Panc1 (cell line): ENCODE results near the gene MVK. TPM values are rescaled to one million over a fixed set of nuclear protein-coding genes. Genes with fewer than 3 reads are reported as not detected.

Experiments
- ATAC-seq: fragments of 200-7000 bp; cut with Tn5 transposase; 2 replicates; pipeline ENCODE4 v1.9.1; 2020; ENCODE audit warnings: mild to moderate bottlenecking, moderate library complexity
- Bru-seq: library from RNA; stranded (reverse); fragments of 400-500 nt; gene quantifications from one replicate; lab custom pipeline; 2021; lab: Mats Ljungman, UMichigan
- BruChase-seq, 2 experiments: library from RNA; stranded (reverse); fragments of 400-500 nt; gene quantifications; one replicate each; lab custom pipeline; 2021; lab: Mats Ljungman, UMichigan
- BruUV-seq: library from RNA; stranded (reverse); fragments of 400-500 nt; replicated peaks from 2 replicates; lab custom pipeline; 2021; lab: Mats Ljungman, UMichigan
- CTCF ChIA-PET: fragments of 300-600 bp; sonication (Branson Sonifier 250); formaldehyde crosslinking; loops from one replicate; lab custom pipeline; 2022; ENCODE audit warnings: antibody characterized with exemption; lab: Charles Lee
- POLR2A ChIA-PET: fragments of 300-600 bp; sonication (Branson Sonifier 250); formaldehyde crosslinking; loops from one replicate; lab custom pipeline; 2022; ENCODE audit warnings: antibody characterized with exemption; lab: Charles Lee
- DNase-seq: peaks from one replicate; pipeline ENCODE4 v3.0.0-alpha.2; 2010; ENCODE audit warnings: low read depth, low spot score
- H3K27ac ChIP-seq: 2 replicates; pipeline ENCODE4 v1.5.1; 2011; ENCODE audit warnings: mild to moderate bottlenecking, low read length, inconsistent platforms
- H3K27me3 ChIP-seq: fragments of 200-500 bp; sonication (Bioruptor generic); 2 replicates; pipeline ENCODE4 v1.6.0; 2014; ENCODE audit warnings: low read length, inconsistent platforms; ENCODE audit not compliant: control insufficient read depth, insufficient read depth
- H3K36me3 ChIP-seq: fragments of 200-500 bp; sonication (Bioruptor generic); 2 replicates; pipeline ENCODE4 v1.5.1; 2014; ENCODE audit warnings: inconsistent platforms, mild to moderate bottlenecking, low read length, moderate library complexity; ENCODE audit not compliant: control insufficient read depth, insufficient read depth
- H3K4me1 ChIP-seq: 2 replicates; pipeline ENCODE4 v1.5.1; 2011; ENCODE audit warnings: inconsistent platforms, mild to moderate bottlenecking, low read length, moderate library complexity; ENCODE audit not compliant: control insufficient read depth, insufficient read depth
- H3K4me3 ChIP-seq, 2 experiments: 2 replicates each; pipeline ENCODE4 v1.5.1; 2011 to 2012; ENCODE audit warnings: low read depth in 2 of 2, low read length in 2 of 2, mild to moderate bottlenecking in 2 of 2, inconsistent platforms in 1 of 2, moderate library complexity in 1 of 2
- H3K9me3 ChIP-seq: fragments of 200-500 bp; sonication (Bioruptor generic); 2 replicates; pipeline ENCODE4 v1.5.1; 2014; ENCODE audit warnings: low read depth, mild to moderate bottlenecking, inconsistent platforms, low read length, moderate library complexity; ENCODE audit not compliant: control insufficient read depth, insufficient read depth
- POLR2AphosphoS5 ChIP-seq: IDR thresholded peaks from 2 replicates; pipeline ENCODE4 v1.6.1; 2012; ENCODE audit warnings: mild to moderate bottlenecking, low read depth, low read length, moderate library complexity
- REST ChIP-seq, 2 experiments: IDR thresholded peaks; 2 replicates each; pipeline ENCODE4 v1.6.1; 2011 to 2012; ENCODE audit warnings: low read depth in 2 of 2, control low read depth in 1 of 2, low read length in 1 of 2, mild to moderate bottlenecking in 1 of 2, moderate library complexity in 1 of 2; ENCODE audit not compliant: insufficient read depth in 1 of 2
- SIN3A ChIP-seq: IDR thresholded peaks from 2 replicates; pipeline ENCODE4 v1.6.1; 2012; ENCODE audit warnings: low read depth, mild to moderate bottlenecking, low read length, moderate library complexity, borderline replicate concordance; ENCODE audit not compliant: insufficient read depth
- TCF7L2 ChIP-seq: IDR thresholded peaks from 2 replicates; pipeline ENCODE4 v1.6.1; 2011; ENCODE audit warnings: mild to moderate bottlenecking, low read depth, low read length, inconsistent platforms
- in situ Hi-C: cut with HindIII; loops from 2 replicates; pipeline ENCODE4 v1.10.0; 2016; ENCODE audit warnings: low sequenced_read_pairs, low pct_unique_long_range_greater_than_20kb
- intact Hi-C: fragments of 100-400 bp; cut with micrococcal nuclease; formaldehyde crosslinking; loops from one replicate; pipeline ENCODE4 v1.10.0; 2022; ENCODE audit not compliant: unreplicated experiment
- long read RNA-seq: library from polyadenylated mRNA; unstranded; transcript quantifications from one replicate; pipeline ENCODE4 v2.0.0, GENCODE V29; 2021; ENCODE audit not compliant: unreplicated experiment
- polyA plus RNA-seq: library from polyadenylated mRNA; unstranded; fragments of >200 nt; gene quantifications from one replicate; pipeline ENCODE4 v1.2.1, GENCODE V29; 2012; ENCODE audit warnings: missing spikeins; ENCODE audit not compliant: insufficient read length
- total RNA-seq: library from RNA; stranded (reverse); gene quantifications from one replicate; pipeline ENCODE4 v1.2.1, GENCODE V29; 2021; ENCODE audit not compliant: unreplicated experiment
- TF ChIP-seq, protein P1 (sequence below): fragments of 450-650 bp; IDR thresholded peaks from 2 replicates; pipeline ENCODE4 v1.5.1; 2017; ENCODE audit warnings: mild to moderate bottlenecking

Gene MVK
- 41.6 TPM for total RNA-seq
- 34.8 TPM for polyA plus RNA-seq
- Bru-seq, nascent RNA, result percentile 70 among the genes with signal in this experiment
- percentile 75 among the genes with signal in this experiment for BruChase-seq, experiment 1, labeled RNA remaining after a 2-hour chase
- percentile 68 among the genes with signal in this experiment for BruChase-seq, experiment 2, labeled RNA remaining after a 6-hour chase
- long read RNA-seq, full-length matches to known transcripts, result 107 of 133 reads
- long read RNA-seq, partial matches to known transcripts, result 11 of 133 reads
- long read RNA-seq, other reads (novel, unspliced or antisense), result 15 of 133 reads

DNA sequence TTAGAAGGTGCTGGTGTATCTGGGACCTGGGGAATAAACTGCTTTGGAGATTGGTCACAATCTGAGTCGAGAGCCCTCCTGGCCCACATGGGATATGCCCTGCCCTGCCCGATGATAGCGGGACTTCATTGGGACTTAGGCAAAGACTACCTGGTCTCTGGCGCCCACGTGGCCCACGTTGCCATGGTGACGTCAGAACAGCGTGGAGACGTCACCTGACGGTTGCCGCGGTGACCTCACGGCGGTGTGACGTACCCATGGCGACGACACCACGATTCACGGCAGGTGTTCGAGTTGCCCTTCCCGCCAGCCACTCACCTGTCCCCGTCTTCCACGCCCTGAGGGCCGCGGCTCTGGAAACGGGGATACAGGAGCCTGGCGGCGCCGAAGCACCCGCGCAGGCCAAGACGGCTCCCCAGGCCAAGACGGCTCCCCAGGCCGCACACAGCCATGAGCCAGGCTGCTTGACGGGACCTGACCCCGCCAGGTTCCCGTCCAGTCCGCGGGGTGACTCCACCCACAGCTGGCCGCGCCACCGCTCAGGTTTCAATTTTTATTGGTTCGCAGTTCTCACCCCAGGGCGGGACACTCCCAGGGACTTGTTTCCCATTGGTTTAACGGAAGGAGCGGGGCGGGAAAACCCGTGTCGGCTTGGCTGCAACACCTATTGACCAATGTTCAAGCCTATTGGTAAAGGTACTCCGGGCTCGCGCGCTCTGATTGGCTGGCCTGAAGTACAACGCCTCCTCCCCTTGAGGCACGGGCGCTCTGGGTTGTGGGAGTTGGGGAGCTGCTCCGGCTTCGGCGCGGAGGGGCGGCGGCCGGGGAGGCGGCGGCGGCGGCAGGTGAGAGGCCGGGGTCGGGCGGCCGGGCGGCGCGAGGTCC lies at the start of gene MVK, which contains the start of gene MMAB:
TSS of gene MVK (plus strand) at position 766 of the 885 bp plus-strand sequence. CDS start 1,029 bp downstream, outside the sequence.
TSS of gene MMAB (minus strand) at position 476 of the 885 bp plus-strand sequence. CDS start at position 452, 24 bp downstream.
- BruUV-seq, result no TSS peak
- peak within 1 kb of the TSS; percentile 76 to 85 for H3K4me3 ChIP-seq
- no peaks in the 10 kb centered on the region for H3K9me3 ChIP-seq
- DNase-seq (peak; percentile 96), ATAC-seq (peak; percentile 99)
- CTCF ChIA-PET, result no interaction called here
- POLR2A ChIA-PET, result interaction anchor here (0.7 kb wide), 1 partner anchor 1463 kb away, joined by 6 read pairs; no protein-coding TSS in a partner anchor
- in situ Hi-C loops (no loop called here), intact Hi-C loops (no loop called here)
- no peaks in the 10 kb centered on the region for H3K27me3 ChIP-seq
- peak; percentile 80; the same call in 1 of the 2 replicates for TF ChIP-seq SIN3A
- TF ChIP-seq TCF7L2, result peak; percentile 54; the same call in 1 of the 2 replicates
- TF ChIP-seq, protein P1, sequence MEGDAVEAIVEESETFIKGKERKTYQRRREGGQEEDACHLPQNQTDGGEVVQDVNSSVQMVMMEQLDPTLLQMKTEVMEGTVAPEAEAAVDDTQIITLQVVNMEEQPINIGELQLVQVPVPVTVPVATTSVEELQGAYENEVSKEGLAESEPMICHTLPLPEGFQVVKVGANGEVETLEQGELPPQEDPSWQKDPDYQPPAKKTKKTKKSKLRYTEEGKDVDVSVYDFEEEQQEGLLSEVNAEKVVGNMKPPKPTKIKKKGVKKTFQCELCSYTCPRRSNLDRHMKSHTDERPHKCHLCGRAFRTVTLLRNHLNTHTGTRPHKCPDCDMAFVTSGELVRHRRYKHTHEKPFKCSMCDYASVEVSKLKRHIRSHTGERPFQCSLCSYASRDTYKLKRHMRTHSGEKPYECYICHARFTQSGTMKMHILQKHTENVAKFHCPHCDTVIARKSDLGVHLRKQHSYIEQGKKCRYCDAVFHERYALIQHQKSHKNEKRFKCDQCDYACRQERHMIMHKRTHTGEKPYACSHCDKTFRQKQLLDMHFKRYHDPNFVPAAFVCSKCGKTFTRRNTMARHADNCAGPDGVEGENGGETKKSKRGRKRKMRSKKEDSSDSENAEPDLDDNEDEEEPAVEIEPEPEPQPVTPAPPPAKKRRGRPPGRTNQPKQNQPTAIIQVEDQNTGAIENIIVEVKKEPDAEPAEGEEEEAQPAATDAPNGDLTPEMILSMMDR, result no peak
- peak; percentile 57; the same call in 1 of the 2 replicates for TF ChIP-seq POLR2AphosphoS5
- TF ChIP-seq REST (IDR thresholded peaks at IDR 0.05; ENCODE audit: insufficient read depth in 1 of 2, low read depth in 2 of 2, low read length in 1 of 2), result no peak
- peaks cover 8% of the 10 kb centered on the region; the same call in 1 of the 2 replicates for H3K36me3 ChIP-seq
- peaks cover 11% of the 10 kb centered on the region for H3K4me1 ChIP-seq
- peak within 1 kb of the TSS; percentile 88 for H3K27ac ChIP-seq

GRCh38 chr12:109524466-109525278 lies 48.9 kb upstream of the MVK start:
- no peak overlapping the region for H3K4me3 ChIP-seq
- TF ChIP-seq SIN3A (no peak), TCF7L2 (no peak), REST (IDR thresholded peaks at IDR 0.05; ENCODE audit: insufficient read depth in 1 of 2, low read depth in 2 of 2, low read length in 1 of 2) (no peak), POLR2AphosphoS5 (no peak)
- TF ChIP-seq, protein P1, result no peak
- intact Hi-C loops, result no loop called here
- H3K27ac ChIP-seq, result no peak overlapping the region
- H3K9me3 ChIP-seq, result no peaks in the 10 kb centered on the region
- ChIA-PET POLR2A (no interaction called here), CTCF (interaction anchor here (0.6 kb wide), 1 partner anchor 250 kb away, joined by 3 read pairs; no protein-coding TSS in a partner anchor)
- BruUV-seq, result no TSS peak
- DNase-seq (no peak), ATAC-seq (no peak)
- in situ Hi-C loops, result no loop called here
- H3K4me1 ChIP-seq, result no peaks in the 10 kb centered on the region
- H3K36me3 ChIP-seq, result no peaks in the 10 kb centered on the region; the same call in 1 of the 2 replicates
- no peaks in the 10 kb centered on the region for H3K27me3 ChIP-seq
